H9 (cell line): ENCODE data around the gene FAM177A1. TPM values are rescaled to one million over a fixed set of nuclear protein-coding genes. Genes with fewer than 3 reads are reported as not detected.
A peak's percentile ranks its signal among the peaks of the same experiment; 100 is the strongest.

Experiments used
- DNase-seq: peaks from one replicate; pipeline ENCODE4 v3.0.0-alpha.2; 2017
- H2AFZ ChIP-seq: one replicate; pipeline ENCODE4 v1.6.1; 2013; ENCODE audit warnings: mild to moderate bottlenecking, low read length, control low read depth, moderate library complexity
- H2AK5ac ChIP-seq: 2 replicates; pipeline ENCODE4 v1.6.1; 2013; ENCODE audit warnings: low read length, control low read depth, mixed read lengths; ENCODE audit not compliant: insufficient read length
- H2BK120ac ChIP-seq: one replicate; pipeline ENCODE4 v1.6.1; 2013; ENCODE audit warnings: low read depth, mild to moderate bottlenecking, low read length, control low read depth, inconsistent platforms; ENCODE audit not compliant: poor library complexity, severe bottlenecking
- H2BK12ac ChIP-seq: 2 replicates; pipeline ENCODE4 v1.6.1; 2013; ENCODE audit warnings: low read length, control low read depth, mixed read lengths, low read depth; ENCODE audit not compliant: insufficient read length
- H2BK15ac ChIP-seq: 2 replicates; pipeline ENCODE4 v1.6.1; 2013; ENCODE audit warnings: low read depth, low read length, control low read depth
- H2BK20ac ChIP-seq: one replicate; pipeline ENCODE4 v1.6.1; 2013; ENCODE audit warnings: low read depth, mild to moderate bottlenecking, low read length, control low read depth, inconsistent platforms; ENCODE audit not compliant: poor library complexity, severe bottlenecking
- H2BK5ac ChIP-seq: 2 replicates; pipeline ENCODE4 v1.6.1; 2013; ENCODE audit warnings: low read length, control low read depth, mixed read lengths; ENCODE audit not compliant: insufficient read length
- H3K14ac ChIP-seq: 2 replicates; pipeline ENCODE4 v1.6.1; 2013; ENCODE audit warnings: low read length, control low read depth; ENCODE audit not compliant: insufficient read depth
- H3K18ac ChIP-seq: 2 replicates; pipeline ENCODE4 v1.6.1; 2013; ENCODE audit warnings: low read depth, mild to moderate bottlenecking, mixed read lengths, low read length, control low read depth; ENCODE audit not compliant: insufficient read length
- H3K23ac ChIP-seq: 2 replicates; pipeline ENCODE4 v1.6.1; 2013; ENCODE audit warnings: low read length, control low read depth, mixed read lengths, low read depth; ENCODE audit not compliant: insufficient read length
- H3K23me2 ChIP-seq: 2 replicates; pipeline ENCODE4 v1.6.1; 2013; ENCODE audit warnings: low read depth, mild to moderate bottlenecking, mixed read lengths, low read length, control low read depth; ENCODE audit not compliant: insufficient read length, poor library complexity, severe bottlenecking
- H3K27ac ChIP-seq: 2 replicates; pipeline ENCODE4 v1.5.1; 2013; ENCODE audit warnings: low read length, control low read depth, mixed read lengths, low read depth; ENCODE audit not compliant: insufficient read length
- H3K27me3 ChIP-seq: 2 replicates; pipeline ENCODE4 v1.6.1; 2013; ENCODE audit warnings: low read length, control low read depth, inconsistent platforms; ENCODE audit not compliant: insufficient read depth
- H3K4ac ChIP-seq: 2 replicates; pipeline ENCODE4 v1.6.1; 2013; ENCODE audit warnings: low read depth, mild to moderate bottlenecking, control low read depth, inconsistent platforms, low read length, moderate library complexity
- H3K4me1 ChIP-seq: 2 replicates; pipeline ENCODE4 v1.6.1; 2013; ENCODE audit warnings: low read length, control low read depth, inconsistent platforms; ENCODE audit not compliant: insufficient read depth
- H3K4me2 ChIP-seq: 2 replicates; pipeline ENCODE4 v1.6.1; 2013; ENCODE audit warnings: low read length, control low read depth, mixed read lengths; ENCODE audit not compliant: insufficient read length, insufficient read depth
- H3K56ac ChIP-seq: 2 replicates; pipeline ENCODE4 v1.6.1; 2013; ENCODE audit warnings: low read depth, mild to moderate bottlenecking, mixed read lengths, low read length, control low read depth; ENCODE audit not compliant: insufficient read length
- H3K79me1 ChIP-seq: 2 replicates; pipeline ENCODE4 v1.6.1; 2013; ENCODE audit warnings: low read depth, mild to moderate bottlenecking, moderate library complexity, low read length, control low read depth, inconsistent platforms; ENCODE audit not compliant: insufficient read depth, poor library complexity, severe bottlenecking
- H3K79me2 ChIP-seq: 2 replicates; pipeline ENCODE4 v1.6.1; 2013; ENCODE audit warnings: low read length, control low read depth, inconsistent platforms; ENCODE audit not compliant: insufficient read depth
- H3K9ac ChIP-seq: 2 replicates; pipeline ENCODE4 v1.6.1; 2013; ENCODE audit warnings: low read length, control low read depth, mixed read lengths; ENCODE audit not compliant: insufficient read length; ENCODE audit errors: extremely low read depth
- H3K9me3 ChIP-seq: one replicate; pipeline ENCODE4 v1.6.1; 2013; ENCODE audit warnings: low read depth, low read length, inconsistent platforms; ENCODE audit not compliant: control insufficient read depth
- H3T11ph ChIP-seq: one replicate; pipeline ENCODE4 v1.6.1; 2013; ENCODE audit warnings: mild to moderate bottlenecking, low read length, control low read depth, inconsistent platforms
- H4K20me1 ChIP-seq: one replicate; pipeline ENCODE4 v1.6.1; 2013; ENCODE audit not compliant: control insufficient read depth, insufficient read length, insufficient read depth
- H4K5ac ChIP-seq: 2 replicates; pipeline ENCODE4 v1.6.1; 2013; ENCODE audit warnings: low read depth, mild to moderate bottlenecking, mixed read lengths, low read length, control low read depth; ENCODE audit not compliant: insufficient read length
- H4K8ac ChIP-seq: replicated peaks from 2 replicates; pipeline ENCODE4 v1.6.1; 2013; ENCODE audit warnings: low read length, control low read depth, mixed read lengths, low read depth; ENCODE audit not compliant: insufficient read length
- H4K91ac ChIP-seq: 2 replicates; pipeline ENCODE4 v1.6.1; 2013; ENCODE audit warnings: low read depth, mild to moderate bottlenecking, moderate library complexity, mixed read lengths, low read length, control low read depth; ENCODE audit not compliant: insufficient read length
- H3K27ac Mint-ChIP-seq, 3 experiments: 2 replicates in 2 of 3; 3 replicates in 1 of 3; pipeline ENCODE4 v1.8.0; 2020 to 2021; ENCODE audit warnings: mixed read lengths in 3 of 3, mild to moderate bottlenecking in 1 of 3, moderate library complexity in 1 of 3
- H3K27me3 Mint-ChIP-seq: 2 replicates; pipeline ENCODE4 v1.8.0; 2021; ENCODE audit warnings: low read depth, mild to moderate bottlenecking, moderate library complexity, mixed read lengths
- H3K36me3 Mint-ChIP-seq, 3 experiments: 2 replicates in 2 of 3; 3 replicates in 1 of 3; pipeline ENCODE4 v1.8.0; 2020 to 2021; ENCODE audit warnings: low read depth in 3 of 3, mixed read lengths in 3 of 3; ENCODE audit not compliant: insufficient read depth in 1 of 3
- H3K4me1 Mint-ChIP-seq, 2 experiments: 2 replicates each; pipeline ENCODE4 v1.8.0; 2020; ENCODE audit warnings: mixed read lengths in 2 of 2
- H3K4me3 Mint-ChIP-seq, 2 experiments: 2 replicates in 1 of 2; 3 replicates in 1 of 2; pipeline ENCODE4 v1.8.0; 2020 to 2021; ENCODE audit warnings: mild to moderate bottlenecking in 2 of 2, mixed read lengths in 2 of 2, moderate library complexity in 1 of 2
- H3K9me3 Mint-ChIP-seq, 2 experiments: 2 replicates in 1 of 2; 3 replicates in 1 of 2; pipeline ENCODE4 v1.8.0; 2020; ENCODE audit warnings: mild to moderate bottlenecking in 2 of 2, mixed read lengths in 2 of 2, moderate library complexity in 1 of 2
- WGBS: extraction: QIAGEN DNeasy Blood & Tissue Kit; methylation state at CpG from one replicate; pipeline ENCODE4 v1.1.7; 2013; ENCODE audit warnings: missing lambda C conversion rate, low lambda C conversion rate, mixed read lengths; ENCODE audit not compliant: insufficient read length; ENCODE audit errors: extremely low coverage; 5-methylcytosine and 5-hydroxymethylcytosine counted together
- total RNA-seq: library from RNA; stranded (reverse); gene quantifications from 2 replicates; pipeline ENCODE4 v1.2.1, GENCODE V29; 2021
- TF ChIP-seq, protein P1 (sequence below): fragments of 200-600 bp; sonication (generic); conservative IDR thresholded peaks from 3 replicates; pipeline ENCODE4 v1.8.0; 2021; ENCODE audit warnings: antibody characterized with exemption, mild to moderate bottlenecking

The FAM177A1 gene
- total RNA-seq, 1 experiment from 2014 or later, result 43.1 TPM

- H3K23me2 ChIP-seq, result peaks cover 16% of the 10 kb centered on the region
- peak overlapping the region; percentile 96 for H3K27ac ChIP-seq
- DNase-seq, result no peak
- H3K9ac ChIP-seq, result peak overlapping the region; percentile 96
- no peak overlapping the region for H2AFZ ChIP-seq
- H3K4me2 ChIP-seq, result peak overlapping the region; percentile 47
- no peaks in the 10 kb centered on the region for H4K20me1 ChIP-seq
- peaks cover 2 to 36% (median 27%) of the 10 kb centered on the region in 3 experiments; a peak in 5 of 7 replicates for H3K36me3 Mint-ChIP-seq
- H3K14ac ChIP-seq, result peak overlapping the region; percentile 100; the same call in 1 of the 2 replicates
- no CpG with 5 or more reads among the region's 23 CpGs for WGBS
- H3K27me3 Mint-ChIP-seq, result no peaks in the 10 kb centered on the region
- H3K4me1 ChIP-seq, result no peaks in the 10 kb centered on the region
- no peak overlapping the region for H3K4ac ChIP-seq
- peak overlapping the region; percentile 98 for H3K56ac ChIP-seq
- H2BK12ac ChIP-seq, result no peak overlapping the region
- H3K4me1 Mint-ChIP-seq, result peaks cover 14 to 17% of the 10 kb centered on the region in 2 experiments
- no peak overlapping the region for H2BK5ac ChIP-seq
- no peaks in the 10 kb centered on the region for H3K9me3 ChIP-seq
- H2BK15ac ChIP-seq, result no peak overlapping the region
- no peak overlapping the region for H2AK5ac ChIP-seq
- peak overlapping the region; percentile 100 for H3K18ac ChIP-seq
- no peaks in the 10 kb centered on the region for H3K27me3 ChIP-seq
- no peak overlapping the region for H4K91ac ChIP-seq
- peaks cover 2% of the 10 kb centered on the region for H3K79me1 ChIP-seq
- TF ChIP-seq, protein P1, sequence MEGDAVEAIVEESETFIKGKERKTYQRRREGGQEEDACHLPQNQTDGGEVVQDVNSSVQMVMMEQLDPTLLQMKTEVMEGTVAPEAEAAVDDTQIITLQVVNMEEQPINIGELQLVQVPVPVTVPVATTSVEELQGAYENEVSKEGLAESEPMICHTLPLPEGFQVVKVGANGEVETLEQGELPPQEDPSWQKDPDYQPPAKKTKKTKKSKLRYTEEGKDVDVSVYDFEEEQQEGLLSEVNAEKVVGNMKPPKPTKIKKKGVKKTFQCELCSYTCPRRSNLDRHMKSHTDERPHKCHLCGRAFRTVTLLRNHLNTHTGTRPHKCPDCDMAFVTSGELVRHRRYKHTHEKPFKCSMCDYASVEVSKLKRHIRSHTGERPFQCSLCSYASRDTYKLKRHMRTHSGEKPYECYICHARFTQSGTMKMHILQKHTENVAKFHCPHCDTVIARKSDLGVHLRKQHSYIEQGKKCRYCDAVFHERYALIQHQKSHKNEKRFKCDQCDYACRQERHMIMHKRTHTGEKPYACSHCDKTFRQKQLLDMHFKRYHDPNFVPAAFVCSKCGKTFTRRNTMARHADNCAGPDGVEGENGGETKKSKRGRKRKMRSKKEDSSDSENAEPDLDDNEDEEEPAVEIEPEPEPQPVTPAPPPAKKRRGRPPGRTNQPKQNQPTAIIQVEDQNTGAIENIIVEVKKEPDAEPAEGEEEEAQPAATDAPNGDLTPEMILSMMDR, result no peak
- H2BK20ac ChIP-seq, result no peak overlapping the region
- no peak overlapping the region for H3K23ac ChIP-seq
- H4K8ac ChIP-seq, result peak overlapping the region; percentile 97
- H3K79me2 ChIP-seq, result no peaks in the 10 kb centered on the region
- no peak overlapping the region for H3T11ph ChIP-seq
- H4K5ac ChIP-seq, result peak overlapping the region; percentile 100
- no peak overlapping the region for H2BK120ac ChIP-seq
- no peaks in the 10 kb centered on the region; a peak in 1 of 5 replicates for H3K9me3 Mint-ChIP-seq
- H3K27ac Mint-ChIP-seq, result peak overlapping the region; percentile 100
- peak overlapping the region; percentile 91 to 96 for H3K4me3 Mint-ChIP-seq
These were observed 76.8 kb downstream of the FAM177A1 start for GRCh38 chr14:35122696-35123387.
